ENCODE data around the gene FMNL2. TPM values are rescaled to one million over a fixed set of nuclear protein-coding genes. Genes with fewer than 3 reads are reported as not detected.
A peak's percentile ranks its signal among the peaks of the same experiment; 100 is the strongest.

FMNL2 gene
- total and polyA plus RNA-seq, 8 donors: 7.8 to 100.0 (median 36.5) TPM

- DNase-seq: no peak
- Histone ChIP-seq H3K36me3 (peaks cover 0 to 56% (median 41%) of the 10 kb centered on the region in 4 donors), H3K27me3 (no peaks in the 10 kb centered on the region), H3K4me3 (no peak overlapping the region), H3K4me1 (peaks cover 0 to 15% (median 4%) of the 10 kb centered on the region in 4 donors), H3K9me3 (no peaks in the 10 kb centered on the region), H3K27ac (no peak overlapping the region)
- TF ChIP-seq POLR2A (IDR thresholded peaks at IDR 0.05) (no peak), CTCF (IDR thresholded peaks at IDR 0.05) (no peak), POLR2AphosphoS5 (IDR thresholded peaks at IDR 0.05) (no peak), EP300 (IDR thresholded peaks at IDR 0.05) (no peak)
- intact Hi-C loops (cut with DNase I; ENCODE audit: low total_unique reads): no loop called here
Observed at GRCh38 chr2:152683400-152683799, 348.4 kb downstream of the FMNL2 start.

- Histone ChIP-seq H3K4me3 (no peak overlapping the region), H3K27me3 (no peaks in the 10 kb centered on the region), H3K4me1 (peaks cover 0 to 15% (median 4%) of the 10 kb centered on the region in 4 donors), H3K36me3 (peaks cover 0 to 32% (median 16%) of the 10 kb centered on the region in 4 donors), H3K27ac (no peak overlapping the region), H3K9me3 (no peaks in the 10 kb centered on the region)
- TF ChIP-seq POLR2AphosphoS5 (IDR thresholded peaks at IDR 0.05): no peak
- TF ChIP-seq EP300 (IDR thresholded peaks at IDR 0.05): no peak
- TF ChIP-seq POLR2A (IDR thresholded peaks at IDR 0.05): no peak
- TF ChIP-seq CTCF (IDR thresholded peaks at IDR 0.05): no peak
- intact Hi-C loops (cut with DNase I; ENCODE audit: low total_unique reads): no loop called here
- DNase-seq: no peak
Observed at GRCh38 chr2:152686321-152686720, 351.3 kb downstream of the FMNL2 start.

- WGBS, 5 donors: 85 to 91% (median 88%) methylated on average over 4 of the region's 4 CpGs
- Histone ChIP-seq H3K27ac (no peak overlapping the region), H3K36me3 (peaks cover 0 to 33% (median 22%) of the 10 kb centered on the region in 4 donors), H3K4me3 (no peak overlapping the region), H3K27me3 (no peaks in the 10 kb centered on the region), H3K9me3 (no peaks in the 10 kb centered on the region), H3K4me1 (peaks cover 0 to 8% (median 1%) of the 10 kb centered on the region in 4 donors)
- no peak for TF ChIP-seq CTCF (IDR thresholded peaks at IDR 0.05)
- no peak for TF ChIP-seq EP300 (IDR thresholded peaks at IDR 0.05)
- no peak for TF ChIP-seq POLR2AphosphoS5 (IDR thresholded peaks at IDR 0.05)
- no peak for TF ChIP-seq POLR2A (IDR thresholded peaks at IDR 0.05)
- intact Hi-C loops (cut with DNase I; ENCODE audit: low total_unique reads): no loop called here
- no peak for DNase-seq
Observed at GRCh38 chr2:152693033-152693432, 358.1 kb downstream of the FMNL2 start.

- TF ChIP-seq POLR2AphosphoS5 (IDR thresholded peaks at IDR 0.05): no peak
- TF ChIP-seq EP300 (IDR thresholded peaks at IDR 0.05): no peak
- no peak for TF ChIP-seq POLR2A (IDR thresholded peaks at IDR 0.05)
- TF ChIP-seq CTCF (IDR thresholded peaks at IDR 0.05): no peak
- peaks cover 0 to 8% (median 1%) of the 10 kb centered on the region in 4 donors for H3K4me1 ChIP-seq
- peak overlapping the region in 3 of 4 donors; percentile 0 to 9 (median 7) for H3K4me3 ChIP-seq
- WGBS, 5 donors: 51 to 70% (median 64%) methylated on average over 8 of the region's 8 CpGs
- no peaks in the 10 kb centered on the region for H3K9me3 ChIP-seq
- peaks cover 0 to 30% (median 19%) of the 10 kb centered on the region in 4 donors for H3K36me3 ChIP-seq
- peak overlapping the region in 2 of 5 donors; percentile 24 to 62 for H3K27ac ChIP-seq
- intact Hi-C loops (cut with DNase I; ENCODE audit: low total_unique reads): no loop called here
- peak in 1 of 2 donors; percentile 8 for DNase-seq
- H3K27me3 ChIP-seq: no peaks in the 10 kb centered on the region
Observed at GRCh38 chr2:152694161-152694661, 359.2 kb downstream of the FMNL2 start.

All from stomach (tissue), 9 donors.